HTERT RPE-1 (cell line): ENCODE measurements around the gene MISP.

ENCODE experiments used
- in situ Hi-C: fragments of 300-500 bp; cut with MboI; formaldehyde crosslinking; loops from 4 replicates; pipeline ENCODE4 v1.14.3; 2020; ENCODE audit warnings: low sequenced_read_pairs

Gene MISP

GRCh38 chr19:806815-807421, 56.0 kb downstream of the MISP start:
- in situ Hi-C loops: no loop called here

- in situ Hi-C loops: no loop called here
Observed at GRCh38 chr19:807627-808422, 56.9 kb downstream of the MISP start.

DNA sequence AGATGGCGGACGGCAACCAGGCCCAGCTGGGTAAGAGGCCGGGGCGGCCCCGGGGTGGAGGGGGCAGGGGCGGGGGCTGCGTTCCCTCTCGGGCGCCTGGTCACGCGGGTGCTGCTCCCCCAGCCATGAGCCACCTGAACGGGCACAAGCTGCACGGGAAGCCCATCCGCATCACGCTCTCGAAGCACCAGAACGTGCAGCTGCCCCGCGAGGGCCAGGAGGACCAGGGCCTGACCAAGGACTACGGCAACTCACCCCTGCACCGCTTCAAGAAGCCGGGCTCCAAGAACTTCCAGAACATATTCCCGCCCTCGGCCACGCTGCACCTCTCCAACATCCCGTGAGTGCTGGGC, 57.5 kb downstream of the MISP start:
- in situ Hi-C loops: no loop called here

GRCh38 chr19:810077-810855, 59.4 kb downstream of the MISP start:
- in situ Hi-C loops: no loop called here

DNA sequence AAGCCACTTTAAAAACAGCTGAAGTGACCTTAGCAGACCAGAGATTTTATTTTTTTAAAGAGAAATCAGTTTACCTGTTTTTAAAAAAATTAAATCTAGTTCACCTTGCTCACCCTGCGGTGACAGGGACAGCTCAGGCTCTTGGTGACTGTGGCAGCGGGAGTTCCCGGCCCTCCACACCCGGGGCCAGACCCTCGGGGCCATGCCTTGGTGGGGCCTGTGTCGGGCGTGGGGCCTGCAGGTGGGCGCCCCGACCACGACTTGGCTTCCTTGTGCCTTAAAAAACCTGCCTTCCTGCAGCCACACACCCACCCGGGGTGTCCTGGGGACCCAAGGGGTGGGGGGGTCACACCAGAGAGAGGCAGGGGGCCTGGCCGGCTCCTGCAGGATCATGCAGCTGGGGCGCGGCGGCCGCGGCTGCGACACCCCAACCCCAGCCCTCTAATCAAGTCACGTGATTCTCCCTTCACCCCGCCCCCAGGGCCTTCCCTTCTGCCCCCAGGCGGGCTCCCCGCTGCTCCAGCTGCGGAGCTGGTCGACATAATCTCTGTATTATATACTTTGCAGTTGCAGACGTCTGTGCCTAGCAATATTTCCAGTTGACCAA, 60.1 kb downstream of the MISP start:
- in situ Hi-C loops: no loop called here

- in situ Hi-C loops: no loop called here
Observed at GRCh38 chr19:811506-812048, 60.7 kb downstream of the MISP start.

GRCh38 chr19:812049-812746, 61.3 kb downstream of the MISP start:
- in situ Hi-C loops: no loop called here

DNA sequence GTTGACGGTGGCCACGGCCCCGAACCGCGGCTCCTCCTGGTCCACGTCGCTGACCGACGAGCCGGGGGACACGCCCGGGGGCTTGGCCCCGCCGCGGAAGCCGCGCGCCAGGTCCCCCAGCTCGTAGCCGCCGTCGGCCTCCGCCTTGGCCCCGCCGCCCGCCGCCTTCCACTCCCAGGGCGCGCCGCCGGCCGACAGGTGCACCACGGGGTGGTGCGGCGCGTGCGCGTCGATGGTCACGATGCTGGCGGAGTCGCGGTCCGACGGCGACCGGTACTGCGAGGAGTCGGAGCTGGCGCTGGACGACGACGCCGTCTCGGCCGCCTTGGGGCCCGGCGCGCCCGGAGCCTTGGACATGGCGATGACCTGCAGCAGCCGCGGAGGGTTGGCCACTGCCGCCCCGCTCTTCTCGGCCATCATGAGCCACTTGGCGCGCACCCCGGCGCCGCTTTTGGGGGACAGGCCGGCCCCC, 61.9 kb downstream of the MISP start:
- in situ Hi-C loops: no loop called here

GRCh38 chr19:813219-814151, 62.6 kb downstream of the MISP start:
- in situ Hi-C loops: no loop called here
